ENCODE measurements around the gene AFAP1L1.

AFAP1L1 gene

GRCh38 chr5:149352169-149352568 lies 80.5 kb downstream of the AFAP1L1 start:
- POLR2A ChIA-PET: no interaction called here
- WGBS (ENCODE audit: insufficient coverage): no CpG with 5 or more reads among the region's 4 CpGs

GRCh38 chr5:149353911-149354310 lies 82.3 kb downstream of the AFAP1L1 start:
- ChIA-PET CTCF (interaction anchor here (1.0 to 7.2 kb wide), 5 partner anchors 9 to 39 kb away, joined by 3 to 81 read pairs (median 3); no protein-coding TSS in a partner anchor), POLR2A (no interaction called here)
- Histone ChIP-seq H3K9me3 (ENCODE audit: control extremely low read depth in 1 of 5, control insufficient read depth in 4 of 5, insufficient read depth in 2 of 5, low read depth in 1 of 5, low read length in 4 of 5) (no peaks in the 10 kb centered on the region), H3K4me1 (ENCODE audit: control extremely low read depth in 1 of 4, control insufficient read depth in 4 of 4, insufficient read depth in 4 of 4, low read length in 3 of 4) (peaks cover 0 to 15% (median 9%) of the 10 kb centered on the region in 4 experiments), H3K36me3 (ENCODE audit: control insufficient read depth in 4 of 4, insufficient read depth in 4 of 4, low read length in 3 of 4) (peaks cover 13 to 47% (median 32%) of the 10 kb centered on the region in 4 experiments), H3K4me3 (ENCODE audit: control insufficient read depth in 1 of 7, extremely low read depth in 1 of 7, insufficient read depth in 4 of 7, low read depth in 2 of 7, low read length in 6 of 7) (no peak overlapping the region), H3K27ac (ENCODE audit: insufficient read depth in 1 of 2, low read depth in 1 of 2, low read length in 2 of 2, poor library complexity in 1 of 2, severe bottlenecking in 2 of 2) (no peak overlapping the region), H3K27me3 (replicated peaks in 2 of 5; ENCODE audit: control insufficient read depth in 4 of 5, insufficient read depth in 5 of 5, low read length in 4 of 5) (no peaks in the 10 kb centered on the region)
- 100% methylated on average over 1 of the region's 2 CpGs for WGBS (ENCODE audit: insufficient coverage)
- DNase-seq: no peak

More at GRCh38 chr5:149352169-149352568, 80.5 kb downstream of the AFAP1L1 start:
- CTCF ChIA-PET: interaction anchor here (0.6 to 7.2 kb wide), 3 partner anchors 18 to 88 kb away, joined by 3 to 81 read pairs (median 5); no protein-coding TSS in a partner anchor
- H3K27ac ChIP-seq (ENCODE audit: insufficient read depth in 1 of 2, low read depth in 1 of 2, low read length in 2 of 2, poor library complexity in 1 of 2, severe bottlenecking in 2 of 2): no peak overlapping the region
- H3K36me3 ChIP-seq (ENCODE audit: control insufficient read depth in 4 of 4, insufficient read depth in 4 of 4, low read length in 3 of 4): peaks cover 20 to 61% (median 36%) of the 10 kb centered on the region in 4 experiments
- peaks cover 0 to 20% (median 6%) of the 10 kb centered on the region in 4 experiments for H3K4me1 ChIP-seq (ENCODE audit: control extremely low read depth in 1 of 4, control insufficient read depth in 4 of 4, insufficient read depth in 4 of 4, low read length in 3 of 4)
- no peaks in the 10 kb centered on the region for H3K27me3 ChIP-seq (replicated peaks in 2 of 5; ENCODE audit: control insufficient read depth in 4 of 5, insufficient read depth in 5 of 5, low read length in 4 of 5)
- no peaks in the 10 kb centered on the region for H3K9me3 ChIP-seq (ENCODE audit: control extremely low read depth in 1 of 5, control insufficient read depth in 4 of 5, insufficient read depth in 2 of 5, low read depth in 1 of 5, low read length in 4 of 5)
- no peak overlapping the region for H3K4me3 ChIP-seq (ENCODE audit: control insufficient read depth in 1 of 7, extremely low read depth in 1 of 7, insufficient read depth in 4 of 7, low read depth in 2 of 7, low read length in 6 of 7)
- DNase-seq: no peak

- Histone ChIP-seq H3K36me3 (ENCODE audit: control insufficient read depth in 4 of 4, insufficient read depth in 4 of 4, low read length in 3 of 4) (peaks cover 5 to 31% (median 18%) of the 10 kb centered on the region in 4 experiments), H3K27me3 (replicated peaks in 2 of 5; ENCODE audit: control insufficient read depth in 4 of 5, insufficient read depth in 5 of 5, low read length in 4 of 5) (no peaks in the 10 kb centered on the region), H3K4me3 (ENCODE audit: control insufficient read depth in 1 of 7, extremely low read depth in 1 of 7, insufficient read depth in 4 of 7, low read depth in 2 of 7, low read length in 6 of 7) (no peak overlapping the region), H3K27ac (ENCODE audit: insufficient read depth in 1 of 2, low read depth in 1 of 2, low read length in 2 of 2, poor library complexity in 1 of 2, severe bottlenecking in 2 of 2) (no peak overlapping the region), H3K9me3 (ENCODE audit: control extremely low read depth in 1 of 5, control insufficient read depth in 4 of 5, insufficient read depth in 2 of 5, low read depth in 1 of 5, low read length in 4 of 5) (no peaks in the 10 kb centered on the region), H3K4me1 (ENCODE audit: control extremely low read depth in 1 of 4, control insufficient read depth in 4 of 4, insufficient read depth in 4 of 4, low read length in 3 of 4) (peaks cover 2 to 33% (median 13%) of the 10 kb centered on the region in 4 experiments)
- WGBS (ENCODE audit: insufficient coverage): 90% methylated on average over 1 of the region's 1 CpG
- DNase-seq: no peak
- ChIA-PET CTCF (interaction anchor here (0.8 to 22.5 kb wide), 5 partner anchors 13 to 47 kb away, joined by 3 to 209 read pairs (median 17); partner anchors contain the start of gene IL17B), POLR2A (no interaction called here)
These were observed 84.0 kb downstream of the AFAP1L1 start for GRCh38 chr5:149355688-149356087.

- ChIA-PET POLR2A (no interaction called here), CTCF (interaction anchor here (1.8 to 22.5 kb wide), 4 partner anchors 13 to 39 kb away, joined by 10 to 209 read pairs (median 49); partner anchors contain the start of gene IL17B)
- Histone ChIP-seq H3K4me1 (ENCODE audit: control extremely low read depth in 1 of 4, control insufficient read depth in 4 of 4, insufficient read depth in 4 of 4, low read length in 3 of 4) (peaks cover 2 to 34% (median 13%) of the 10 kb centered on the region in 4 experiments), H3K27me3 (replicated peaks in 2 of 5; ENCODE audit: control insufficient read depth in 4 of 5, insufficient read depth in 5 of 5, low read length in 4 of 5) (no peaks in the 10 kb centered on the region), H3K4me3 (ENCODE audit: control insufficient read depth in 1 of 7, extremely low read depth in 1 of 7, insufficient read depth in 4 of 7, low read depth in 2 of 7, low read length in 6 of 7) (no peak overlapping the region), H3K9me3 (ENCODE audit: control extremely low read depth in 1 of 5, control insufficient read depth in 4 of 5, insufficient read depth in 2 of 5, low read depth in 1 of 5, low read length in 4 of 5) (no peaks in the 10 kb centered on the region), H3K27ac (ENCODE audit: insufficient read depth in 1 of 2, low read depth in 1 of 2, low read length in 2 of 2, poor library complexity in 1 of 2, severe bottlenecking in 2 of 2) (no peak overlapping the region), H3K36me3 (ENCODE audit: control insufficient read depth in 4 of 4, insufficient read depth in 4 of 4, low read length in 3 of 4) (peaks cover 2 to 25% (median 13%) of the 10 kb centered on the region in 4 experiments)
- WGBS (ENCODE audit: insufficient coverage): 94% methylated on average over 8 of the region's 8 CpGs
- DNase-seq: no peak
These were observed 84.7 kb downstream of the AFAP1L1 start for GRCh38 chr5:149356391-149356790.

GRCh38 chr5:149357370-149358293 lies 86.0 kb downstream of the AFAP1L1 start, which contains the start of gene PCYOX1L:
TSS of gene PCYOX1L (plus strand) at chr5:149358046. CDS start at chr5:149358069, 23 bp downstream.
- POLR2A ChIA-PET: interaction anchor here (0.7 to 1.4 kb wide), 2 partner anchors 11 to 23 kb away, joined by 3 to 4 read pairs; no protein-coding TSS in a partner anchor
- Histone ChIP-seq H3K9me3 (ENCODE audit: control extremely low read depth in 1 of 5, control insufficient read depth in 4 of 5, insufficient read depth in 2 of 5, low read depth in 1 of 5, low read length in 4 of 5) (no peaks in the 10 kb centered on the region), H3K27ac (ENCODE audit: insufficient read depth in 1 of 2, low read depth in 1 of 2, low read length in 2 of 2, poor library complexity in 1 of 2, severe bottlenecking in 2 of 2) (peak within 1 kb of the TSS in 1 of 2 experiments; percentile 73), H3K27me3 (replicated peaks in 2 of 5; ENCODE audit: control insufficient read depth in 4 of 5, insufficient read depth in 5 of 5, low read length in 4 of 5) (no peaks in the 10 kb centered on the region), H3K36me3 (ENCODE audit: control insufficient read depth in 4 of 4, insufficient read depth in 4 of 4, low read length in 3 of 4) (peaks cover 2 to 16% (median 9%) of the 10 kb centered on the region in 4 experiments), H3K4me3 (ENCODE audit: control insufficient read depth in 1 of 7, extremely low read depth in 1 of 7, insufficient read depth in 4 of 7, low read depth in 2 of 7, low read length in 6 of 7) (peak within 1 kb of the TSS; percentile 67 to 92 (median 82)), H3K4me1 (ENCODE audit: control extremely low read depth in 1 of 4, control insufficient read depth in 4 of 4, insufficient read depth in 4 of 4, low read length in 3 of 4) (peaks cover 2 to 34% (median 13%) of the 10 kb centered on the region in 4 experiments)
- peak; percentile 92 to 96 (median 93) for DNase-seq
- CTCF ChIA-PET: interaction anchor here (0.9 to 22.5 kb wide), 11 partner anchors 8 to 43 kb away, joined by 3 to 209 read pairs (median 4); partner anchors contain the start of gene IL17B
- WGBS (ENCODE audit: insufficient coverage): under 1% methylated on average over 54 of the region's 61 CpGs

GRCh38 chr5:149358294-149358651 lies 86.6 kb downstream of the AFAP1L1 start:
- Histone ChIP-seq H3K27me3 (replicated peaks in 2 of 5; ENCODE audit: control insufficient read depth in 4 of 5, insufficient read depth in 5 of 5, low read length in 4 of 5) (no peaks in the 10 kb centered on the region), H3K9me3 (ENCODE audit: control extremely low read depth in 1 of 5, control insufficient read depth in 4 of 5, insufficient read depth in 2 of 5, low read depth in 1 of 5, low read length in 4 of 5) (no peaks in the 10 kb centered on the region), H3K4me3 (ENCODE audit: control insufficient read depth in 1 of 7, extremely low read depth in 1 of 7, insufficient read depth in 4 of 7, low read depth in 2 of 7, low read length in 6 of 7) (peak overlapping the region; percentile 67 to 92 (median 82)), H3K4me1 (ENCODE audit: control extremely low read depth in 1 of 4, control insufficient read depth in 4 of 4, insufficient read depth in 4 of 4, low read length in 3 of 4) (peaks cover 2 to 38% (median 13%) of the 10 kb centered on the region in 4 experiments), H3K36me3 (ENCODE audit: control insufficient read depth in 4 of 4, insufficient read depth in 4 of 4, low read length in 3 of 4) (peaks cover 2 to 13% (median 7%) of the 10 kb centered on the region in 4 experiments), H3K27ac (ENCODE audit: insufficient read depth in 1 of 2, low read depth in 1 of 2, low read length in 2 of 2, poor library complexity in 1 of 2, severe bottlenecking in 2 of 2) (peak overlapping the region in 1 of 2 experiments; percentile 73)
- ChIA-PET CTCF (interaction anchor here (0.8 to 22.5 kb wide), 10 partner anchors 9 to 41 kb away, joined by 3 to 209 read pairs (median 5); partner anchors contain the start of gene IL17B), POLR2A (interaction anchor here (1.4 kb wide), 1 partner anchor 12 kb away, joined by 4 read pairs; no protein-coding TSS in a partner anchor)
- DNase-seq: peak in 2 of 3 donors; percentile 59 to 70
- WGBS (ENCODE audit: insufficient coverage): 0% methylated on average over 13 of the region's 18 CpGs

Data from common myeloid progenitor, CD34-positive (primary cell).